Mesendoderm (in vitro differentiated cells): ENCODE measurements around the gene DCUN1D2.
"Not testable (repeated sequence)": the region's sequence is repeated elsewhere in the genome, so short reads cannot be mapped to it uniquely, and the experiment has no call there.

ENCODE experiments used
- DNase-seq: peaks from one replicate; pipeline ENCODE4 v3.0.0; 2013
- H2AK5ac ChIP-seq: 2 replicates; pipeline ENCODE4 v1.6.1; 2013; ENCODE audit warnings: low read length, inconsistent platforms
- H2BK120ac ChIP-seq: 2 replicates; pipeline ENCODE4 v1.6.1; 2013; ENCODE audit warnings: low read depth, mild to moderate bottlenecking, low read length, moderate library complexity, mixed read lengths
- H2BK15ac ChIP-seq: replicated peaks from 2 replicates; pipeline ENCODE4 v1.6.1; 2013; ENCODE audit warnings: low read depth, mild to moderate bottlenecking, moderate library complexity
- H2BK5ac ChIP-seq: 2 replicates; pipeline ENCODE4 v1.6.1; 2013; ENCODE audit warnings: low read length, inconsistent platforms
- H3K18ac ChIP-seq: 2 replicates; pipeline ENCODE4 v1.6.1; 2013; ENCODE audit warnings: mild to moderate bottlenecking, low read length, mixed read lengths
- H3K23ac ChIP-seq: one replicate; pipeline ENCODE4 v1.6.1; 2013; ENCODE audit warnings: low read length
- H3K27ac ChIP-seq: 2 replicates; pipeline ENCODE4 v1.5.1; 2013; ENCODE audit warnings: low read depth, mild to moderate bottlenecking, inconsistent platforms, low read length, moderate library complexity
- H3K27me3 ChIP-seq: 2 replicates; pipeline ENCODE4 v1.6.1; 2013; ENCODE audit warnings: low read length, control low read depth, mild to moderate bottlenecking, inconsistent platforms; ENCODE audit not compliant: insufficient read depth, poor library complexity
- H3K36me3 ChIP-seq: 2 replicates; pipeline ENCODE4 v1.6.1; 2013; ENCODE audit warnings: low read length, inconsistent platforms; ENCODE audit not compliant: control insufficient read depth, insufficient read depth
- H3K4ac ChIP-seq: one replicate; pipeline ENCODE4 v1.6.1; 2013; ENCODE audit warnings: low read depth, mild to moderate bottlenecking, low read length, moderate library complexity
- H3K4me1 ChIP-seq: 2 replicates; pipeline ENCODE4 v1.6.1; 2013; ENCODE audit warnings: low read depth, low read length, inconsistent platforms; ENCODE audit not compliant: control insufficient read depth
- H3K4me2 ChIP-seq: 2 replicates; pipeline ENCODE4 v1.6.1; 2013; ENCODE audit warnings: low read length
- H3K4me3 ChIP-seq: 2 replicates; pipeline ENCODE4 v1.5.1; 2013; ENCODE audit warnings: mild to moderate bottlenecking, low read length
- H3K56ac ChIP-seq: one replicate; pipeline ENCODE4 v1.6.1; 2013; ENCODE audit warnings: low read length
- H3K79me1 ChIP-seq: 2 replicates; pipeline ENCODE4 v1.6.1; 2013; ENCODE audit warnings: low read length, inconsistent platforms
- H3K79me2 ChIP-seq: 2 replicates; pipeline ENCODE4 v1.6.1; 2013; ENCODE audit warnings: mild to moderate bottlenecking, low read length; ENCODE audit not compliant: control insufficient read depth, insufficient read depth
- H3K9ac ChIP-seq: 2 replicates; pipeline ENCODE4 v1.6.1; 2013; ENCODE audit warnings: low read length, inconsistent platforms
- H4K5ac ChIP-seq: one replicate; pipeline ENCODE4 v1.6.1; 2013; ENCODE audit warnings: low read length
- H4K8ac ChIP-seq: one replicate; pipeline ENCODE4 v1.6.1; 2013; ENCODE audit warnings: low read depth, mild to moderate bottlenecking, control low read depth, low read length, moderate library complexity
- WGBS: extraction: QIAGEN DNeasy Blood & Tissue Kit; methylation state at CpG from one replicate; pipeline ENCODE4 v1.1.7; 2013; ENCODE audit warnings: low lambda C conversion rate, missing lambda C conversion rate; ENCODE audit not compliant: insufficient coverage; ENCODE audit errors: extremely low coverage; 5-methylcytosine and 5-hydroxymethylcytosine counted together

Gene DCUN1D2

DNA sequence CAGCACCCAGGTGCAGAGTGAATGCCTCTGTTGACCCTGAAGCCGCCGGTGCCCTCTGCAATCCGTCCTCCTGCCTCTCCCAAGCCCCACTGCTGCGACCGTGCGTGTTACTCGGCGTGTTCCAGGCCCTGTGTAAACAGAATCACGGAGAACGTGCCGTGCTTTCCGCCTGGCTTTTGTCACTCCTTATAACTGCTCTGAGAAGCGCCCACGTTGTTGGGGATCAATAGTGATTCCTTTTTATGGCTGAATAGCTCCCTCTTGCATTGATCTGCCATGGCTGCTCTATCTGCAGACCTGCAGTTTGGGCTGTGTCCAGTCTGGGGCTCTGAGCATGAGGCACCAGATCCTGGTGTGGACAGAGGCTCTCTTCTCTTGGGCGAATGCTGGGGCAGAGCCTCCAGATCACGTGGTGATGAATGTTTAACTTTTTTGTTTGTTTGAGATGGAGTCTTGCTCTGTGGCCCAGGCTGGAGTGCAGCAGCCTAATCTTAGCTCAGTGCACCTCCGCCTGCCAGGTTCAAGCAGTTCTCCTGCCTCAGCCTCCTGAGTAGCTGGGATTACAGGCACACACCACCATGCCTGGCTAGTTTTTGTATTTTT is 53.0 kb downstream of the DCUN1D2 start:
- WGBS, result no CpG with 5 or more reads among the region's 17 CpGs
- DNase-seq, result no peak
- no peak overlapping the region for H2BK5ac ChIP-seq
- H3K56ac ChIP-seq, result no peak overlapping the region
- H3K36me3 ChIP-seq, result no peaks in the 10 kb centered on the region
- no peaks in the 10 kb centered on the region for H3K79me2 ChIP-seq
- no peaks in the 10 kb centered on the region for H3K27me3 ChIP-seq
- no peak overlapping the region for H3K18ac ChIP-seq
- H4K8ac ChIP-seq, result no peak overlapping the region
- no peaks in the 10 kb centered on the region for H3K4me1 ChIP-seq
- H2BK120ac ChIP-seq, result no peak overlapping the region
- H3K4ac ChIP-seq, result no peak overlapping the region
- H3K9ac ChIP-seq, result no peak overlapping the region
- no peak overlapping the region for H2BK15ac ChIP-seq
- no peak overlapping the region for H2AK5ac ChIP-seq
- no peak overlapping the region for H4K5ac ChIP-seq
- H3K79me1 ChIP-seq, result no peaks in the 10 kb centered on the region
- no peak overlapping the region for H3K27ac ChIP-seq
- H3K4me3 ChIP-seq, result no peak overlapping the region
- no peak overlapping the region for H3K4me2 ChIP-seq
- no peak overlapping the region for H3K23ac ChIP-seq

DNA sequence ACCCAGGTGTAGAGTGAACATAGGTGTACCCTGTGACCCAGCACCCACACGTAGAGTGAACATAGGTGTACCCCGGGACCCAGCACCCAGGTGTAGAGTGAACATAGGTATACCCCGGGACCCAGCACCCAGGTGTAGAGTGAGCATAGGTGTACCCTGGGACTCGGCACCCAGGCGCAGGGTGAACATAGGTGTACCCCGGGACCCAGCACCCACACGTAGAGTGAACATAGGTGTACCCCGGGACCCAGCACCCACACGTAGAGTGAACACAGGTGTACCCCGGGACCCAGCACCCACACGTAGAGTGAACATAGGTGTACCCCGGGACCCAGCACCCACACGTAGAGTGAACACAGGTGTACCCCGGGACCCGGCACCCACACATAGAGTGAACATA is 53.6 kb downstream of the DCUN1D2 start:
- not testable (repeated sequence) for H3K4ac ChIP-seq, DNase-seq, H3K18ac ChIP-seq, H3K4me2 ChIP-seq, H2AK5ac ChIP-seq, H3K79me1 ChIP-seq, H3K9ac ChIP-seq, H4K5ac ChIP-seq, H3K27me3 ChIP-seq, H3K79me2 ChIP-seq, H3K4me3 ChIP-seq, H4K8ac ChIP-seq, H3K27ac ChIP-seq, H3K36me3 ChIP-seq, H2BK120ac ChIP-seq, H3K56ac ChIP-seq, H2BK5ac ChIP-seq, H3K4me1 ChIP-seq, H2BK15ac ChIP-seq, H3K23ac ChIP-seq
- WGBS, result no CpG with 5 or more reads among the region's 15 CpGs

DNA sequence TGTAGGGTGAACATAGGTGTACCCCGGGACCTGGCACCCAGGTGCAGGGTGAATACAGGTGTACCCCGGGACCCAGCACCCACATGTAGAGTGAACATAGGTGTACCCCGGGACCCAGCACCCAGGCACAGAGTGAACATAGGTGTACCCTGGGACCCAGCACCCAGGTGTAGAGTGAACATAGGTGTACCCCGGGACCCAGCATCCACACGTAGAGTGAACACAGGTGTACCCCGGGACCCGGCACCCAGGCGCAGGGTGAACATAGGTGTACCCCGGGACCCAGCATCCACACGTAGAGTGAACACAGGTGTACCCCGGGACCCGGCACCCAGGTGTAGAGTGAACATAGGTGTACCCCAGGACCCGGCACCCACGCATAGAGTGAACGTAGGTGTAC is 54.6 kb downstream of the DCUN1D2 start:
- not testable (repeated sequence) for DNase-seq, H2BK120ac ChIP-seq, H3K27ac ChIP-seq, H3K79me1 ChIP-seq, H3K4me1 ChIP-seq, H2BK15ac ChIP-seq, H3K27me3 ChIP-seq, H4K5ac ChIP-seq, H3K23ac ChIP-seq, H3K36me3 ChIP-seq, H2AK5ac ChIP-seq, H3K4me2 ChIP-seq, H3K18ac ChIP-seq, H3K79me2 ChIP-seq, H2BK5ac ChIP-seq, H4K8ac ChIP-seq, H3K4me3 ChIP-seq, H3K9ac ChIP-seq, H3K56ac ChIP-seq, H3K4ac ChIP-seq
- no CpG with 5 or more reads among the region's 15 CpGs for WGBS

DNA sequence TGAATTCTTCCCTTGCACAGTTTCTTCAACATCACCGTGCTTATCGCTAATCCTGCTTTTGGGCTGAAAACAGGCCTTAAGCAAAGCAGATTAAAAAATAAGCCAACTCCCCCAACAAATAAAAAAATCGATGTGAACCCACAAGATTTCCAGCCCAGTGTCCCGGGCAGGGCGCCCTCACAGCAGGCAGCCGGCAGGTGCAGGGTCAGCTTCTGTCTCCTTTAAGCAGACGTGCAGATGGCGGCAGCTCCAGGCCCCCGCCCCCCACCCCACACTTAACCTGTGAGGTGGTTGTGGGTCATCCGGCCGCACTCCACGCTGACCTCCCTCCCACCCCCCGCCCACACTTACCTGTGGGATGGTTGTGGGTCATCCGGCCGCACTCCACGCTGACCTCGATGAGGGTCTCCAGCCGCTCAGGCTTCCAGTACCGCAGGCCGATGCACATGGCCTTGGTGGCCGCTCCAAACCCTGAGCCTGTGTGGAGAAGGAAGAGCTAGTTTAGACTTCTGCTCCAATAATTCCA is 57.1 kb downstream of the DCUN1D2 start:
- H3K4ac ChIP-seq, result no peak overlapping the region
- no peak overlapping the region for H2AK5ac ChIP-seq
- H2BK15ac ChIP-seq, result no peak overlapping the region
- H3K79me2 ChIP-seq, result no peaks in the 10 kb centered on the region
- no peak overlapping the region for H3K23ac ChIP-seq
- H3K18ac ChIP-seq, result no peak overlapping the region
- no peak overlapping the region for H3K56ac ChIP-seq
- no peak for DNase-seq
- H3K9ac ChIP-seq, result no peak overlapping the region
- H3K4me1 ChIP-seq, result no peaks in the 10 kb centered on the region
- no peaks in the 10 kb centered on the region for H3K79me1 ChIP-seq
- no peak overlapping the region for H2BK120ac ChIP-seq
- H3K4me2 ChIP-seq, result no peak overlapping the region
- no peak overlapping the region for H3K27ac ChIP-seq
- no peaks in the 10 kb centered on the region for H3K27me3 ChIP-seq
- no peak overlapping the region for H2BK5ac ChIP-seq
- no peaks in the 10 kb centered on the region for H3K36me3 ChIP-seq
- H3K4me3 ChIP-seq, result no peak overlapping the region
- H4K5ac ChIP-seq, result no peak overlapping the region
- no peak overlapping the region for H4K8ac ChIP-seq
- WGBS, result no CpG with 5 or more reads among the region's 21 CpGs

DNA sequence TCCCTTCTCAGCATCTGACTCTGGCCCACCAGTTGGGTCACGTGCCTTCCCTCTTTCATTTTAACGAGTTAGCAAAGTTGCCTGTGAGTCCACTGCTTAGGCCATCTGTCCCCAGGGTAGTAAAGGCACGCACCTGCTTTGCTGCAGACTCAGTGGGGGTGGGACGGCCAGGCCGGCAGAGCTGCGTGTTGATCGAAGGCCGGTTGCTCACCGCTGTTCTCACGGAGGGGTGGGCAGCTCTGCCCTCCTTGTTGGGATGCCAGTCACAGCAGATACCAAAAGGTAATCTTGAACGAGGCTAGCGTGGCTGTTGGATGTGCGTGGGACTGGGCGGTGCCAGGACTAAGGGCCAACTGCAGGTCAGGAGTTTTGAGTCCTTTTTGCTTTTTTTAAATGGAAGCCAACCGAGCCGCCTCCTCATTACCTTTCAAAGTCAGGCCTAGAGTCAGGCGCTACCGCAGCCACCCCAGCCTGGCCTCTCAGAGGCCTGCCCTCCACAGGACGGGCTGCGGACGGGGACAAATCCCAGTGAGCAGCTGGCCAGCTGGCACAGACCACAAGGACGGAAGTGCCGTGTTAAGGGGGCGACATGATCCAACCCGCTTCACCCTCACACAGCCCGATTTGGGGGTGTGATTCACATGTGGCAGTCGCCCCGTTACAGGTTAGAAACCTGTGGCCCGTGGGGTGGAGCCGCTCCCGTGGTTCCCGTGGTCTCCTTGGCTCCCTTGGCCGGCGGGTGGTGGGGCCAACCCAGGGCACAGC is 57.8 kb downstream of the DCUN1D2 start:
- DNase-seq, result no peak

More for the DNA sequence above, 57.8 kb downstream of the DCUN1D2 start:
- H4K5ac ChIP-seq, result no peak overlapping the region
- no peaks in the 10 kb centered on the region for H3K79me1 ChIP-seq
- no peak overlapping the region for H3K9ac ChIP-seq
- H3K4me1 ChIP-seq, result no peaks in the 10 kb centered on the region
- no CpG with 5 or more reads among the region's 34 CpGs for WGBS
- no peak overlapping the region for H4K8ac ChIP-seq
- H3K79me2 ChIP-seq, result no peaks in the 10 kb centered on the region
- no peak overlapping the region for H3K4me2 ChIP-seq
- no peak overlapping the region for H2BK120ac ChIP-seq
- H3K27me3 ChIP-seq, result no peaks in the 10 kb centered on the region
- H3K23ac ChIP-seq, result no peak overlapping the region
- H3K36me3 ChIP-seq, result no peaks in the 10 kb centered on the region
- no peak overlapping the region for H3K56ac ChIP-seq
- no peak overlapping the region for H3K27ac ChIP-seq
- H2BK15ac ChIP-seq, result no peak overlapping the region
- H3K18ac ChIP-seq, result no peak overlapping the region
- H2AK5ac ChIP-seq, result no peak overlapping the region
- no peak overlapping the region for H2BK5ac ChIP-seq
- no peak overlapping the region for H3K4ac ChIP-seq
- H3K4me3 ChIP-seq, result no peak overlapping the region
